ENCODE data around the gene RAB9B. TPM values are rescaled to one million over a fixed set of nuclear protein-coding genes. Genes with fewer than 3 reads are reported as not detected.

Gene RAB9B
- total RNA-seq, 4 donors from 2014 or later = 0.50 to 3.9 (median 0.76) TPM

GRCh38 chrX:103773445-103773844, 58.6 kb downstream of the RAB9B start:
- DNase-seq (ENCODE audit: low spot score) = no peak
- ATAC-seq (ENCODE audit: low FRiP score) = no peak
- TF ChIP-seq CTCF (IDR thresholded peaks at IDR 0.05) = no peak

Small RNA genes within 50 kb of the gene (small RNA-seq; reads per million reads assigned to genes)
- not detected for gene RNA5SP511

Other genes starting within 250 kb of the RAB9B start
- 100 to 1,000 TPM in 3 of 4 donors, 10 to 100 TPM in 1; 90.0 to 221 (median 107) TPM for gene TCEAL4, start 246.7 kb downstream of the RAB9B start, total RNA-seq
- 10 to 100 TPM; 23.9 to 41.7 (median 31.2) TPM for gene TCEAL3, start 224.3 kb downstream of the RAB9B start, total RNA-seq
- 10 to 100 TPM; 32.8 to 70.3 (median 51.7) TPM for gene TCEAL1, start 203.3 kb downstream of the RAB9B start, total RNA-seq
- gene MORF4L2, start 145.6 kb downstream of the RAB9B start, total RNA-seq = 100 to 1,000 TPM; 173 to 373 (median 272) TPM
- gene TMEM31, start 121.3 kb downstream of the RAB9B start, total RNA-seq = not detected
- gene PLP1, start 55.4 kb downstream of the RAB9B start, total RNA-seq = 10 to 100 TPM in 1 of 4 donors, 1 to 10 TPM in 1, under 1 TPM in 2; 0.38 to 18.8 (median 1.4) TPM
- gene TMSB15B, start 130.4 kb upstream of the RAB9B start, total RNA-seq = 1 to 10 TPM in 2 of 4 donors, under 1 TPM in 2; 0.46 to 3.9 (median 1.2) TPM
- not detected for gene H2BW1, start 181.5 kb upstream of the RAB9B start, total RNA-seq
- gene H2BW2, start 207.7 kb upstream of the RAB9B start, total RNA-seq = not detected
- gene TMSB15C, start 244.0 kb upstream of the RAB9B start, total RNA-seq = 1 to 10 TPM in 2 of 4 donors, under 1 TPM in 2; 0.60 to 4.9 (median 0.95) TPM

Data from omental fat pad (tissue), 4 donors.